NCI-H226 (cell line): ENCODE data around the gene CT47A7.
"Not testable (repeated sequence)": the region's sequence is repeated elsewhere in the genome, so short reads cannot be mapped to it uniquely, and the experiment has no call there.

Source experiments
- DNase-seq: peaks from one replicate; pipeline ENCODE4 v3.0.0-alpha.2; 2015

CT47A7 gene

GRCh38 chrX:120956500-120956899 is at the start of gene CT47A7:
Gene CT47A7 (minus strand): TSS chrX:120956600. CDS start chrX:120956345, 255 bp downstream.
- not testable (repeated sequence) for DNase-seq

- DNase-seq: no peak
These were observed 44.2 kb upstream of the CT47A7 start for GRCh38 chrX:121000589-121000988.

GRCh38 chrX:120999413-120999812 is 43.0 kb upstream of the CT47A7 start:
- no peak for DNase-seq

GRCh38 chrX:120985660-120986059 is 29.3 kb upstream of the CT47A7 start, which contains the start of gene CT47A1:
Gene CT47A1 (minus strand): TSS chrX:120985760. CDS start chrX:120985529, 231 bp downstream.
- not testable (repeated sequence) for DNase-seq
